ENCODE data around the gene SVEP1.

DNA sequence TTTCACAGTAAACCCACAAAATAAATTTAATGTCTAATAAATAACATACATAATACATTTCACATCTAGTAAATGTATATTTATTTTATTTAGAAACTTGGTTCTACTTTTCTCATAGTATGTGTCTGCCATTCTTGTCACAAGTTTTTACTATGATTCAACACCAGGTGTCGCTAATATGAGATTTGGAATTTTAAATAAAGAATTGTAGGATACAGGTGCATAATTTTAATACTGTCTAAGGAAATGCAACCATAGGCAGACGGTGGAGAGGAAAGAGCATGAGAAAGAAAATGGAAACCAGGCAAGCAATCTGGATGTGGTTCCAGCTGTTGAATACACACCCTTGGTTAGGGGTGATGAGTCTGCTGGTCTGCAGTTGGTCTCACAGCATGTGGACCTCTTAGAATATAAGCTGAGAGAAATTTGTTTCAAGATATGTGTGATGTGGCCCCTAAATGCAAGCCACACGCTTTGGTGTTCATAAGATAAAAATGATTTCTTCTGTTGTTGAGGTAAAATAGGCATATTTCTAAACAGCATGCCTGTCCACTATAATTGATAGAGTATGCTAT is 127.2 kb downstream of the SVEP1 start:
- TF ChIP-seq, protein P1, sequence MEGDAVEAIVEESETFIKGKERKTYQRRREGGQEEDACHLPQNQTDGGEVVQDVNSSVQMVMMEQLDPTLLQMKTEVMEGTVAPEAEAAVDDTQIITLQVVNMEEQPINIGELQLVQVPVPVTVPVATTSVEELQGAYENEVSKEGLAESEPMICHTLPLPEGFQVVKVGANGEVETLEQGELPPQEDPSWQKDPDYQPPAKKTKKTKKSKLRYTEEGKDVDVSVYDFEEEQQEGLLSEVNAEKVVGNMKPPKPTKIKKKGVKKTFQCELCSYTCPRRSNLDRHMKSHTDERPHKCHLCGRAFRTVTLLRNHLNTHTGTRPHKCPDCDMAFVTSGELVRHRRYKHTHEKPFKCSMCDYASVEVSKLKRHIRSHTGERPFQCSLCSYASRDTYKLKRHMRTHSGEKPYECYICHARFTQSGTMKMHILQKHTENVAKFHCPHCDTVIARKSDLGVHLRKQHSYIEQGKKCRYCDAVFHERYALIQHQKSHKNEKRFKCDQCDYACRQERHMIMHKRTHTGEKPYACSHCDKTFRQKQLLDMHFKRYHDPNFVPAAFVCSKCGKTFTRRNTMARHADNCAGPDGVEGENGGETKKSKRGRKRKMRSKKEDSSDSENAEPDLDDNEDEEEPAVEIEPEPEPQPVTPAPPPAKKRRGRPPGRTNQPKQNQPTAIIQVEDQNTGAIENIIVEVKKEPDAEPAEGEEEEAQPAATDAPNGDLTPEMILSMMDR (IDR thresholded peaks at IDR 0.05; ENCODE audit: poor library complexity) = peak; percentile 58
- TF ChIP-seq EZH2 (IDR thresholded peaks at IDR 0.05; ENCODE audit: borderline replicate concordance) = no peak
- no peak for TF ChIP-seq EZH2phosphoT487 (IDR thresholded peaks at IDR 0.05; ENCODE audit: low read depth, severe bottlenecking, unreplicated experiment)

Data from hepatocyte (in vitro differentiated cells).